Muscle layer of colon (tissue), 2 donors: ENCODE results near the gene IRAG1.
"Not testable (repeated sequence)": the region's sequence is repeated elsewhere in the genome, so short reads cannot be mapped to it uniquely, and the experiment has no call there.

Experiments used
- H3K27ac ChIP-seq: one replicate; pipeline ENCODE4 v1.7.0; 2013; ENCODE audit warnings: low read depth, mild to moderate bottlenecking, low read length, moderate library complexity
- H3K27me3 ChIP-seq, 2 donors: one replicate each; pipeline ENCODE4 v1.7.0; 2013; ENCODE audit warnings: low read length in 2 of 2, mild to moderate bottlenecking in 2 of 2; ENCODE audit not compliant: insufficient read depth in 2 of 2, control insufficient read depth in 1 of 2
- H3K36me3 ChIP-seq: one replicate; pipeline ENCODE4 v1.7.0; 2013; ENCODE audit warnings: mild to moderate bottlenecking, low read length; ENCODE audit not compliant: insufficient read depth
- H3K4me1 ChIP-seq: one replicate; pipeline ENCODE4 v1.7.0; 2013; ENCODE audit warnings: mild to moderate bottlenecking, low read length; ENCODE audit not compliant: insufficient read depth
- H3K4me3 ChIP-seq, 2 donors: one replicate each; pipeline ENCODE4 v1.7.0; 2013; ENCODE audit warnings: low read length in 2 of 2, low read depth in 1 of 2, mild to moderate bottlenecking in 1 of 2, moderate library complexity in 1 of 2
- H3K9ac ChIP-seq: one replicate; pipeline ENCODE4 v1.7.0; 2013; ENCODE audit warnings: low read length
- H3K9me3 ChIP-seq: one replicate; pipeline ENCODE4 v1.7.0; 2013; ENCODE audit warnings: mild to moderate bottlenecking, low read length
- donor health status: abdominal sarcoma.
- donor health status: Adenocarcinoma of cecum.

Gene IRAG1

DNA sequence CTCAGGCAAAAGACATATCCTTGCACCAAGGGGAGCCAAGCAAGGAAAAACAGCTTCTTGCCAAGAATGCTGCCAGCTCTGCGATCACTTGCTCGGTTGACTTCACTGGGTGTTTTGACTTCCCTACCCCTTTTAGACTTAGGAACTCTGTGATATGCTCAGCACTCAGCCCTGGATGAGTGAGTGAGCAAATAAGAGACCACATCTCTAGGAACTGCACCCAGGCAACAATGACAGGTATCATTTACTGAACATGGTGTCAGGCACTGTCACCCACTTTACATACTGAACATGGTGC is 3.7 kb upstream of the IRAG1 start:
- no peaks in the 10 kb centered on the region for H3K9me3 ChIP-seq
- H3K27ac ChIP-seq = no peak overlapping the region
- H3K36me3 ChIP-seq = no peaks in the 10 kb centered on the region
- H3K4me3 ChIP-seq = no peak overlapping the region
- H3K4me1 ChIP-seq = peaks cover 28% of the 10 kb centered on the region
- no peaks in the 10 kb centered on the region for H3K27me3 ChIP-seq
- H3K9ac ChIP-seq = no peak overlapping the region

- Histone ChIP-seq H3K27ac (no peak overlapping the region), H3K4me3 (no peak overlapping the region), H3K9ac (no peak overlapping the region), H3K4me1 (peaks cover 28% of the 10 kb centered on the region), H3K27me3 (no peaks in the 10 kb centered on the region), H3K36me3 (no peaks in the 10 kb centered on the region), H3K9me3 (no peaks in the 10 kb centered on the region)
Observed at GRCh38 chr11:10696468-10697322, 3.1 kb upstream of the IRAG1 start.

GRCh38 chr11:10695833-10696232 is 2.3 kb upstream of the IRAG1 start:
- Histone ChIP-seq H3K4me1 (peaks cover 28% of the 10 kb centered on the region), H3K4me3 (no peak overlapping the region), H3K27ac (no peak overlapping the region), H3K9me3 (no peaks in the 10 kb centered on the region), H3K36me3 (no peaks in the 10 kb centered on the region), H3K27me3 (no peaks in the 10 kb centered on the region), H3K9ac (no peak overlapping the region)

DNA sequence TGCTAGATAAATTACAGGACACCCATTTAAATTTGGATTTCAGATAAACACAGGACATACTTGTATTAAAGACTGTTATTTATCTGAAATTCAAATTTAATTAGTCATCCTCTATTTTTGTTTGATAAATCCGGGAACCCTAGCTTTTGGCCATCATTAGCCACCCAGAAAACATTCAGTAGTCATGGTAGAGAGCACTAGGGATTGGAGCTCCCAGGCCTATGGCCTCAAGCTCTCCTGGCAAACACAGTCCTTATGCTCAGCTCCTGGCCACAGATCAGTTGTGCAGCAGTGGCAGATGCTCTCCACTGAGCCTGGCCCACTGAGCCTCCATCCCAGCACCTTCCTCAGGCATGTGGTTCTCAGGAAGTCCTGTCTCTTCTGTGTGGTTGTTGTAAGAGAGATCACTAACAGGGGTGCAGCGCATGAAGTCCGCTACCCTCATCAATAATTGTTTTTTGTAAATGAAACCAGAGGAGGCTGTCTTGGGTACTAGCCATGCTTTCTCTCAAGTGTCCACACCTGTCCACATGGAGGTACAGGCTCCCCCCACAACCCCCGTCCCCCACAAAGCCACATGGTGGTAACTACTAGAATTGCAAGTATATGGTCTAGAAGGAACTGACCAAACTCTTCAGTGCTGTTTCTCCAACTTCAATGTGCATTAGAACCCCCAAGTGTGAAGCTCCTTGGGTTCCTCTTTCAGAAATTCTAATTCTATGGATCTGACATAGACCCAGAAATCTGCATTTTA is 1.1 kb upstream of the IRAG1 start:
- H3K4me1 ChIP-seq = peaks cover 28% of the 10 kb centered on the region
- H3K4me3 ChIP-seq = peak overlapping the region in 1 of 2 donors; percentile 79
- H3K27ac ChIP-seq = peak overlapping the region; percentile 99
- H3K36me3 ChIP-seq = no peaks in the 10 kb centered on the region
- no peaks in the 10 kb centered on the region for H3K27me3 ChIP-seq
- no peaks in the 10 kb centered on the region for H3K9me3 ChIP-seq
- peak overlapping the region; percentile 89 for H3K9ac ChIP-seq

GRCh38 chr11:10692531-10693115 is 932 bp downstream of the IRAG1 start:
- Histone ChIP-seq H3K9ac (peak overlapping the region; percentile 89), H3K4me3 (peak overlapping the region; percentile 72 to 79), H3K36me3 (peaks cover 15% of the 10 kb centered on the region), H3K27ac (peak overlapping the region; percentile 99), H3K27me3 (no peaks in the 10 kb centered on the region), H3K9me3 (no peaks in the 10 kb centered on the region), H3K4me1 (peaks cover 47% of the 10 kb centered on the region)

- Histone ChIP-seq H3K27me3 (no peaks in the 10 kb centered on the region), H3K9me3 (no peaks in the 10 kb centered on the region), H3K9ac (no peak overlapping the region), H3K4me3 (no peak overlapping the region), H3K27ac (no peak overlapping the region), H3K36me3 (peaks cover 30% of the 10 kb centered on the region), H3K4me1 (peaks cover 27% of the 10 kb centered on the region)
Observed at GRCh38 chr11:10688401-10688800, 5.2 kb downstream of the IRAG1 start.

- no peak overlapping the region for H3K27ac ChIP-seq
- H3K4me1 ChIP-seq = peaks cover 43% of the 10 kb centered on the region
Observed at GRCh38 chr11:10686311-10686710, 7.2 kb downstream of the IRAG1 start.

GRCh38 chr11:10683429-10683828 is 10.1 kb downstream of the IRAG1 start:
- Histone ChIP-seq H3K27me3 (no peaks in the 10 kb centered on the region), H3K9ac (no peak overlapping the region), H3K27ac (no peak overlapping the region), H3K4me1 (peaks cover 37% of the 10 kb centered on the region), H3K4me3 (no peak overlapping the region), H3K9me3 (no peaks in the 10 kb centered on the region), H3K36me3 (peaks cover 35% of the 10 kb centered on the region)

More at GRCh38 chr11:10686311-10686710, 7.2 kb downstream of the IRAG1 start:
- Histone ChIP-seq H3K27me3 (no peaks in the 10 kb centered on the region), H3K36me3 (peaks cover 30% of the 10 kb centered on the region), H3K9ac (no peak overlapping the region), H3K4me3 (no peak overlapping the region), H3K9me3 (no peaks in the 10 kb centered on the region)

GRCh38 chr11:10680956-10681487 is 12.5 kb downstream of the IRAG1 start:
- Histone ChIP-seq H3K27ac (peak overlapping the region; percentile 12), H3K4me3 (no peak overlapping the region), H3K9me3 (no peaks in the 10 kb centered on the region), H3K27me3 (no peaks in the 10 kb centered on the region), H3K4me1 (peaks cover 23% of the 10 kb centered on the region), H3K9ac (no peak overlapping the region), H3K36me3 (peaks cover 23% of the 10 kb centered on the region)

DNA sequence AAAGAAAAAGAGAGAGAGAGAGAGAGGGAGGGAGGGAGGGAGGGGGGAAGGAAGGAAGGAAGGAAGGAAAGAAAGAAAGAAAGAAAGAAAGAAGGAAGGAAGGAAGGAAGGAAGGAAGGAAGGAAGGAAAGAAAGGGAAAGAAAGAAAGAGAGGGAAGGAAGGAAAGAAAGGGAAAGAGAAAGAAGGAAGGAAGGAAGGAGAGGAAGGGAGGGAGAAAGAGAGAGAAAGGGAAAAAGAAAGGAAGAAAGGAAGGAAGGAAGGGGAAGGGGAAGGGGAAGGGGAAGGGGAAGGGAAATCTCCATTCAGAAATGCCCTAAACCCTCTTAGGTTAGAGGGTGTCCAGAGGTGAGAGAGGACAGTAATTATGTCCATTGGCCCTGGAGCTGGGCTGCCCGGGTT is 13.3 kb downstream of the IRAG1 start:
- not testable (repeated sequence) for H3K9me3 ChIP-seq, H3K27me3 ChIP-seq, H3K27ac ChIP-seq, H3K9ac ChIP-seq, H3K4me3 ChIP-seq
- H3K36me3 ChIP-seq = peaks cover 23% of the 10 kb centered on the region
- H3K4me1 ChIP-seq = peaks cover 31% of the 10 kb centered on the region

DNA sequence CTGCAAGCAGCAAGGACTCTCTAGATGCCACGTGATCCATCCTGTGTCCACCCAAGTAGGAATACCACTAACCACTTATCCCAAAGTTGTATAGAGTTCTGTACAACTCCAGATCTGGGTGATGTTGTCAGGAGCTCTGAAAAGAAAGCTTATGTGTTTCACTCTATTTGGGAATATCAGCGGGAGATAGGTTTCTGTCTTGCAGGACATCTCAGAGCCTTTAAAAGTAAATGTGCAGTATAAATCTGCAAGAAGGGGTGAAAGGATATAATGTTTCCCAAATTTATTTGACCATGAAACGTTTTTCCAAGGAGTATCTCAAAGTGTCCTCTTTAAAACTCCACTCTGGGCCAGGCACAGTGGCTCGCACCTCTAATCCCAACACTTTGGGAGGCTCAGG is 13.9 kb downstream of the IRAG1 start:
- Histone ChIP-seq H3K9me3 (no peaks in the 10 kb centered on the region), H3K9ac (no peak overlapping the region), H3K4me3 (no peak overlapping the region), H3K27ac (no peak overlapping the region), H3K4me1 (peaks cover 37% of the 10 kb centered on the region), H3K27me3 (no peaks in the 10 kb centered on the region), H3K36me3 (peaks cover 18% of the 10 kb centered on the region)
